D341Med (cell line): ENCODE results near the gene ANKS1B.

Experiments
- DNase-seq: peaks from one replicate; pipeline ENCODE4 v3.0.0; 2012; ENCODE audit warnings: low spot score

The ANKS1B gene

GRCh38 chr12:98725476-98726247, 1259.1 kb downstream of the ANKS1B start:
- DNase-seq: peak; percentile 72

DNA sequence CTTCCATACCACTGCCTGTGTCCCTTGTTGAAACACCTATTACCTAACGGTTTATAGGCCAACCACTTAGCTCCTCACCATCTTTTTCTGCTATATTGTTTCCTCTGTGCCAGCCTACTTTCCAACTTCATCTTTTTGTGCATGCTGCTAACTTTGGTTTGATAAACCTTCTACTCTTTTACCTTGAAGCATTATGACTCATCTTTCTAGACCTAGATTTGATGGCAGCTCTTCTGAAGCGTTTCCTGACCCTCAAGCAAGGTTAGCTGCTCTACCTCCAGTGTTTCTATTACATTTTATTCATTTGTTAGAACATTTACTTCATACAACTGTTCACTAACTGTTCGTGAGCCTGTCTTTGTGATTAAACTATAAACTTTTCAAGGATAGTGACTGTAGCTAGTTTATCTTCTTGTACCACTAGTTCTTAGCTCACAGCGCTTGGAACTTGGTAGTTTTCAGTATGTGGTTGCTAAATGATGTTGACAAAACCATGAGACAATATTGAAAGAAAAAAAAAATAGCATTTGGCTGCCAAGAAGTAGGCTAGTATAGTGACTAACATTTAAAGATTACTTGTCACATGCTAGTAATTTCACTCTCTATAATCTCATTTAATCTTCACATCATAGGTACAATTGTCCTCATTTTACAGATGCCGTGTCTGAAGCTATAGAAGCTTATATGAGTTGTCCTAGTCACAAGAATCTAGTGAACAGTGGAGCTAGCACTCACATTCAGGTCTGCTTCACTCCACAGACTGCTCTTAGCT, 1260.2 kb downstream of the ANKS1B start:
- DNase-seq: no peak

- DNase-seq: no peak
Observed at GRCh38 chr12:98721204-98721702, 1263.5 kb downstream of the ANKS1B start.

DNA sequence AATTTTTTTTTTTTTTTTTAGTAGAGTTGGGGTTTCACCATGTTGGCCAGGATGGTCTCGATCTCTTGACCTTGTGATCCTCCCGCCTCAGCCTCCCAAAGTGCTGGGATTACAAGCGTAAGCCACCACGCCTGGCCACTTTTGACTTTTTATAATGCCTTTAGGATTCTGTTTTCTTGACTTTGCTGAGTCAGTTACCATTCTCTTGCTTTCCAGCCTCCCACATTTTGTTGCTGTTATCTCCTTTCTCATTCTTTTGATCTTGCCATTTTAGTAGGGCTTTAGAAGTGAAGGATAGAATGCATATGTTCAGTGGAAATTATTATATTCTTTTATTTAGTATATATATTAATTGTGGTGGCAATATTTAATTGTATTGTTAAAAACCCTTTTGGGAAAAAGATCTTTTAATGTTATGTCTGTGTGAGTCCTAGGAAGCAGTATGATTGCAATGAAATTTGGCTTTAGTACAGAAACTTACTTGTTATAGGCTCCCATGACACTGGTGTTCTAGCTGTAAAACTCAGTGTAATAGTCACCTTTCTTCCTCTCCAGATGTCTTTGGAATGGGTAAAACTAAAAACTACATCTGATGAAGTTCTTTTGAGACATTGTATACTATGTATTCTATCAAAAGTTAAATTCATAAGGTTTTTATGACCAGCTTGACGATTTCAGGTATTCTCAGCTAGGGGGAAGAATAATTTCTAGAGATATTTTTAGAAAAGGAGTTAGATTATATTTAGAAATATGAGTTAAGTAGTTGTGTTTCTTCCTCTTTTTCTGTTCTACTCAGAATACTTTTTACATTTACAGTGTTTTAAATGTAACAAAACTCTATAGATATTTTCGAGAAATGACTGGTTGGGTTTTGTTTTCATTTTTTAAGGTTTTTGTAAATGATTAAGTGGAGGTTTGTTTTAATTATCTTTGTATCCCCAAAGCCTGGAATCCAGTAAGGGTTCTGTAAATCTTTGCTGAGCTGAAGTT, 1264.9 kb downstream of the ANKS1B start:
- DNase-seq: no peak

DNA sequence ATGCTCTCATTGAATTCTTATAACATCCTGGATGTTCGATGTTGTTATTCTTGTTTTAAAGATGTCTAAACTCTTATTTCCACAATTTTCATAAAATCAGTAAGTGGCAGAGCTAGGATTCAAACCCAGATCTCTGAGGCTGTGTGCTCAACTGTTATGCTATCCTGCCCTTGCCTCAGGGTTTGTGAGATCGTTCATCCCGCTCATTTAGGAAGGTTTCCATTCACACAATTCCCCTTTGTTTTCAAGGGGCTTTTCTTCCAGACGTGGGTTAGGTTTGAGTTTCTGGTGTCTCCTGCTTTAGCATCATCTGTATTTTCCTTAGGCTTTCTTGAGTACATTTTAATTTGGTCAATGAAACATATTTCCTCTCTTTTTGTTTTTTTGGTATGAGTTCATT, 1270.3 kb downstream of the ANKS1B start:
- no peak for DNase-seq

GRCh38 chr12:98709022-98709421, 1275.7 kb downstream of the ANKS1B start:
- no peak for DNase-seq

GRCh38 chr12:98701166-98701565, 1283.6 kb downstream of the ANKS1B start:
- DNase-seq: no peak

DNA sequence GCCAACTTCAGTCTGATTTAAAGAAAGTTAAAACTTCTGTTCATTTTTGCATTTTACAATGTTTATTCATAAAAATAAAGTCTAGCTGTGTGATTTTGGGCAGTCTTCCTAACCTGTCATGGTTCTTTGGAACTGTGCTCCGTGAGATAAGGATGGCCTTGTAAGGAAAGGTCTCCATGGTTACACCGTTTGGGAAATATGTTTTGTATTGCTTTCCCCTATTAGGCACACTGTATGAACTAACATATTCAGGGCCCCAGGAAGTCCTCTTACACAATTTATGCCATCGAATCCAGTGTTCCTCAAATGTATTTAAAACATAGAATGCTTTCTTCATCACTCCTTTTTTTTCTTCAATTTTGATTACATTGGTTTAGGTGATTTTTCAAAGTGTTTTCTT, 1285.2 kb downstream of the ANKS1B start:
- no peak for DNase-seq

GRCh38 chr12:98698603-98699463, 1285.9 kb downstream of the ANKS1B start:
- DNase-seq: peak; percentile 71

DNA sequence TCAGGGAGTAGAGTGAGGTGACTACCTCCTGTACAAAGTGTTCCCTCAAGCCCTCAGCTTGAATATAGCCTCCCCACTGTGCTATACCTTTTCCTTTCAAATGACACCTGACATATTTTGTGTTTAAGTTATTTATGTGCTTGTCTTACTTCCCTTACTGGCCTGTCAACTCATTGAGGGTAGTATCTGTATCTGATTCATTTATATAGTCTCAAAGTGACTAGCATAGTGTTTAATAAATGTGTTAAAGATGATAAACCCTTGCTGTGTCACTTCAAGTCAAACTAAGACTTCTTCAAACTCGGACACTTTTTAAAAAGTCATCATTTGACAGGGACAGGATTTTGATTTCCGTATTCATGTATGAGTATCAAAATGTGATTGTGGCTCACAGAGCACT, 1287.5 kb downstream of the ANKS1B start:
- no peak for DNase-seq

DNA sequence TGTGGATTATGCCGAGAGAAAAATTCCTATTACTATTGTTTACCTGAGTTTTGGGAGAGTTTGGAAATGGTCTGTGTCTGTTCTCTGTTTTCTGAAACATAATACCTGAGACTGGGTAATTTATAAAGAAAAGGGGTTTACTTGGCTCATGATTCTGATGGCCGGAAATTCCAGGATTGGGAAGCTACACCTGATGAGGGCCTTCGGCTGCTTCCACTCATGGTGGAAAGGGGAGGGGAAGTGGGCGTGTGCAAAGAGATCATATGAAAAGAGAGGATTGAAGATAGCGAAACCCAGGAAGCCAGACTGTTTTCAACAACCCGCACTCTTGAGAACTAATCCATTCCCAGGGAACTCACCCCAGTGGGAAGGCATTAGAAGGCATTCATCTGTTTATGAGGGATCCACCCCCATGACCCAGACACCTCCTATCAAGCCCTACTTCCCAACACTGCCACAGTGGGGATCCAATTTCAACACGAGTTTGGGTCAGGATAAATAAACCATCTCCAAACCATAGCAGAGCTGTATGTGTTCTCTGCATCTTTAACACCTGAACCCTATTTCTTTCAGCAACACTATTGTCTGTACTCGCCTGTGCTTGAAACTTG, 1288.6 kb downstream of the ANKS1B start:
- DNase-seq: no peak

GRCh38 chr12:98691351-98691750, 1293.4 kb downstream of the ANKS1B start:
- DNase-seq: no peak

GRCh38 chr12:98686603-98687002, 1298.1 kb downstream of the ANKS1B start:
- DNase-seq: no peak
